Stimulated activated CD4-positive, alpha-beta T cell treated with anti-CD3 and anti-CD28 coated beads, Interleukin-4, amount 100 ng/mL, for 48 hours (primary cell): ENCODE results near the gene POLR2H.

Experiments
- DNase-seq, 2 donors: peaks; one replicate each; pipeline ENCODE4 v3.0.0-alpha.2; 2020; ENCODE audit warnings: low read depth in 2 of 2

POLR2H gene

GRCh38 chr3:184387174-184387714, 25.7 kb downstream of the POLR2H start:
- DNase-seq = no peak

- DNase-seq = no peak
Measured at GRCh38 chr3:184388164-184388935, 26.8 kb downstream of the POLR2H start.

- no peak for DNase-seq
Measured at GRCh38 chr3:184388936-184389230, 27.4 kb downstream of the POLR2H start.

- DNase-seq = no peak
Measured at GRCh38 chr3:184389384-184389783, 27.9 kb downstream of the POLR2H start.

- DNase-seq = no peak
Measured at GRCh38 chr3:184389935-184390528, 28.5 kb downstream of the POLR2H start.

- DNase-seq = no peak
Measured at GRCh38 chr3:184391266-184391665, 29.8 kb downstream of the POLR2H start.

- DNase-seq = no peak
Measured at GRCh38 chr3:184395320-184395660, 33.8 kb downstream of the POLR2H start.

- DNase-seq = no peak
Measured at GRCh38 chr3:184399410-184399809, 37.9 kb downstream of the POLR2H start.

- DNase-seq = no peak
Measured at GRCh38 chr3:184405075-184406030, 43.8 kb downstream of the POLR2H start.

- no peak for DNase-seq
Measured at GRCh38 chr3:184409331-184409926, 47.9 kb downstream of the POLR2H start.

- DNase-seq = no peak
Measured at GRCh38 chr3:184409946-184410500, 48.5 kb downstream of the POLR2H start.

- no peak for DNase-seq
Measured at GRCh38 chr3:184414418-184415202, 53.1 kb downstream of the POLR2H start.

GRCh38 chr3:184415203-184415490, 53.6 kb downstream of the POLR2H start:
- DNase-seq = no peak

- DNase-seq = peak; percentile 60 to 63
Measured at GRCh38 chr3:184417619-184418327, 56.3 kb downstream of the POLR2H start.
